Body of pancreas (tissue), 4 donors: ENCODE data around the gene SUPT4H1. TPM values are rescaled to one million over a fixed set of nuclear protein-coding genes. Genes with fewer than 3 reads are reported as not detected.

Experiments used
- ATAC-seq: fragments of 150-250 bp; one replicate; pipeline ENCODE4 v1.9.1; 2016
- DNase-seq, 4 donors: peaks; one replicate each; pipeline ENCODE4 v3.0.0-alpha.2; 2019
- H3K27ac ChIP-seq, 4 donors: fragments of 200-600 bp; sonication (generic); 1 replicate in 3 of 4; 2 replicates in 1 of 4; pipeline versions ENCODE4 v1.5.1 to v1.6.1; 2016 to 2019; ENCODE audit warnings: mild to moderate bottlenecking in 1 of 4, mixed read lengths in 1 of 4, moderate library complexity in 1 of 4
- H3K27me3 ChIP-seq, 2 donors: fragments of 200-600 bp; sonication (generic); one replicate each; pipeline ENCODE4 v1.6.0; 2016; ENCODE audit warnings: mild to moderate bottlenecking in 1 of 2
- H3K36me3 ChIP-seq, 2 donors: fragments of 200-600 bp; sonication (generic); replicated peaks in 1 of 2; 2 replicates each; pipeline ENCODE4 v1.5.1; 2016; ENCODE audit warnings: low read depth in 2 of 2; ENCODE audit not compliant: insufficient read depth in 1 of 2
- H3K4me1 ChIP-seq: fragments of 200-600 bp; sonication (generic); one replicate; pipeline ENCODE4 v1.6.0; 2016
- H3K4me3 ChIP-seq, 2 donors: fragments of 200-600 bp; sonication (generic); 1 replicate in 1 of 2; 2 replicates in 1 of 2; pipeline ENCODE4 v1.5.1; 2016 to 2019
- H3K9me3 ChIP-seq, 3 donors: fragments of 200-600 bp; sonication (generic); 1 replicate in 2 of 3; 2 replicates in 1 of 3; pipeline ENCODE4 v1.5.1; 2016
- CTCF ChIP-seq, 7 experiments: fragments of 450-650 bp in 4 of 7; fragments of 200-600 bp in 3 of 7; sonication (generic) in 3 of 7; IDR thresholded peaks; one replicate each; pipeline ENCODE4 v1.5.1; 2016 to 2019; ENCODE audit warnings: antibody characterized with exemption in 7 of 7
- POLR2A ChIP-seq, 3 donors: fragments of 450-650 bp; IDR thresholded peaks; one replicate each; pipeline ENCODE4 v1.6.1; 2016; ENCODE audit warnings: antibody characterized with exemption in 3 of 3, mild to moderate bottlenecking in 2 of 3
- WGBS, 2 donors: methylation state at CpG; one replicate each; pipeline ENCODE4 v1.1.5; 2017; 5-methylcytosine and 5-hydroxymethylcytosine counted together
- intact Hi-C: fragments of 100-400 bp; cut with DNase I; formaldehyde crosslinking; loops from one replicate; pipeline ENCODE4 v1.15.1; 2023
- total RNA-seq, 2 donors: library from RNA; depleted of rRNA; stranded (reverse); fragments of >200 nt; gene quantifications; one replicate each; pipeline ENCODE4 v1.1.0, GENCODE V29; 2016

The SUPT4H1 gene
- total RNA-seq, 2 donors from 2014 or later = 10.2 to 24.4 TPM

- TF ChIP-seq POLR2A (IDR thresholded peaks at IDR 0.05) = no peak
- no peak for TF ChIP-seq CTCF (IDR thresholded peaks at IDR 0.05)
- Histone ChIP-seq H3K9me3 (no peaks in the 10 kb centered on the region), H3K27ac (no peak overlapping the region), H3K27me3 (no peaks in the 10 kb centered on the region), H3K4me3 (no peak overlapping the region), H3K36me3 (peaks cover 8 to 10% of the 10 kb centered on the region in 2 donors), H3K4me1 (peaks cover 13% of the 10 kb centered on the region)
- DNase-seq = no peak
- intact Hi-C loops = no loop called here
- WGBS, 2 donors = 91 to 92% methylated on average over 1 of the region's 1 CpG
- ATAC-seq = no peak
These were observed 4.2 kb upstream of the SUPT4H1 start for GRCh38 chr17:58356231-58356630.

- intact Hi-C loops = no loop called here
- DNase-seq (no peak), ATAC-seq (no peak)
- H3K27ac ChIP-seq = no peak overlapping the region
- H3K9me3 ChIP-seq = no peaks in the 10 kb centered on the region
- peaks cover 18% of the 10 kb centered on the region for H3K4me1 ChIP-seq
- TF ChIP-seq CTCF (IDR thresholded peaks at IDR 0.05) = no peak
- TF ChIP-seq POLR2A (IDR thresholded peaks at IDR 0.05) = no peak
- no peak overlapping the region for H3K4me3 ChIP-seq
- peaks cover 9 to 12% of the 10 kb centered on the region in 2 donors for H3K36me3 ChIP-seq
- 66 to 77% methylated on average over 5 to 6 of the region's 6 CpGs for WGBS, 2 donors
- no peaks in the 10 kb centered on the region for H3K27me3 ChIP-seq
These were observed 2.7 kb upstream of the SUPT4H1 start for GRCh38 chr17:58354541-58355216.

GRCh38 chr17:58353389-58353825 is 1.4 kb upstream of the SUPT4H1 start:
- Histone ChIP-seq H3K27ac (peak overlapping the region; percentile 25 to 91 (median 86)), H3K4me3 (no peak overlapping the region)

GRCh38 chr17:58352596-58353388 is 791 bp upstream of the SUPT4H1 start:
- ATAC-seq (peak; percentile 32), DNase-seq (peak in 3 of 4 donors; percentile 30 to 41 (median 39))
- H3K27me3 ChIP-seq = no peaks in the 10 kb centered on the region
- intact Hi-C loops = no loop called here
- H3K36me3 ChIP-seq = peaks cover 10 to 15% of the 10 kb centered on the region in 2 donors
- H3K4me1 ChIP-seq = peaks cover 18% of the 10 kb centered on the region
- peak overlapping the region; percentile 82 to 91 (median 86) for H3K27ac ChIP-seq
- H3K9me3 ChIP-seq = no peaks in the 10 kb centered on the region
- H3K4me3 ChIP-seq = peak overlapping the region; percentile 61 to 87
- 4 to 6% methylated on average over 26 of the region's 26 CpGs for WGBS, 2 donors
- TF ChIP-seq CTCF (IDR thresholded peaks at IDR 0.05) (no peak), POLR2A (IDR thresholded peaks at IDR 0.05) (peak in 1 of 3 donors; percentile 7)

More at GRCh38 chr17:58353389-58353825, 1.4 kb upstream of the SUPT4H1 start:
- intact Hi-C loops = no loop called here
- Histone ChIP-seq H3K4me1 (peaks cover 18% of the 10 kb centered on the region), H3K36me3 (peaks cover 12 to 16% of the 10 kb centered on the region in 2 donors), H3K9me3 (no peaks in the 10 kb centered on the region), H3K27me3 (no peaks in the 10 kb centered on the region)
- TF ChIP-seq POLR2A (IDR thresholded peaks at IDR 0.05) = no peak
- TF ChIP-seq CTCF (IDR thresholded peaks at IDR 0.05) = no peak
- WGBS, 2 donors = 60 to 63% methylated on average over 4 of the region's 4 CpGs
- DNase-seq (no peak), ATAC-seq (no peak)
